ENCODE measurements around the gene PCCA. TPM values are rescaled to one million over a fixed set of nuclear protein-coding genes. Genes with fewer than 3 reads are reported as not detected.

Gene PCCA
- total RNA-seq, 1 donor from 2014 or later = 15.7 TPM

GRCh38 chr13:100396776-100397175 is 307.9 kb downstream of the PCCA start:
- intact Hi-C loops (cut with micrococcal nuclease) = no loop called here

- intact Hi-C loops (cut with micrococcal nuclease) = no loop called here
These were observed 308.7 kb downstream of the PCCA start for GRCh38 chr13:100397627-100398026.

GRCh38 chr13:100398360-100398759 is 309.5 kb downstream of the PCCA start:
- intact Hi-C loops (cut with micrococcal nuclease) = no loop called here

- intact Hi-C loops (cut with micrococcal nuclease) = no loop called here
These were observed 310.6 kb downstream of the PCCA start for GRCh38 chr13:100399455-100399854.

GRCh38 chr13:100403675-100404074 is 314.8 kb downstream of the PCCA start:
- intact Hi-C loops (cut with micrococcal nuclease) = no loop called here

- intact Hi-C loops (cut with micrococcal nuclease) = loop anchor here (5.0 kb wide), 1 partner anchor 432 kb away; no protein-coding TSS in a partner anchor
These were observed 320.2 kb downstream of the PCCA start for GRCh38 chr13:100409132-100409531.

- intact Hi-C loops (cut with micrococcal nuclease) = no loop called here
These were observed 334.5 kb downstream of the PCCA start for GRCh38 chr13:100423375-100423774.

GRCh38 chr13:100428986-100429385 is 340.1 kb downstream of the PCCA start:
- intact Hi-C loops (cut with micrococcal nuclease) = no loop called here

- intact Hi-C loops (cut with micrococcal nuclease) = loop anchor here (1.0 to 2.0 kb wide), 2 partner anchors 38 to 776 kb away; no protein-coding TSS in a partner anchor
These were observed 343.7 kb downstream of the PCCA start for GRCh38 chr13:100432611-100433010.

GRCh38 chr13:100433475-100433874 is 344.6 kb downstream of the PCCA start:
- intact Hi-C loops (cut with micrococcal nuclease) = loop anchor here (1.0 to 2.0 kb wide), 2 partner anchors 39 to 777 kb away; no protein-coding TSS in a partner anchor

GRCh38 chr13:100434010-100434763 is 345.3 kb downstream of the PCCA start:
- intact Hi-C loops (cut with micrococcal nuclease) = loop anchor here (2.0 kb wide), 1 partner anchor 73 kb away; no protein-coding TSS in a partner anchor

- intact Hi-C loops (cut with micrococcal nuclease) = no loop called here
These were observed 347.2 kb downstream of the PCCA start for GRCh38 chr13:100436099-100436498.

GRCh38 chr13:100438059-100438788 is 349.3 kb downstream of the PCCA start:
- intact Hi-C loops (cut with micrococcal nuclease) = no loop called here

GRCh38 chr13:100439247-100439970 is 350.5 kb downstream of the PCCA start:
- intact Hi-C loops (cut with micrococcal nuclease) = no loop called here

GRCh38 chr13:100440751-100441425 is 352.0 kb downstream of the PCCA start:
- intact Hi-C loops (cut with micrococcal nuclease) = no loop called here

- intact Hi-C loops (cut with micrococcal nuclease) = loop anchor here (1.0 kb wide), 1 partner anchor 72 kb away; no protein-coding TSS in a partner anchor
These were observed 353.4 kb downstream of the PCCA start for GRCh38 chr13:100442095-100442832.

- intact Hi-C loops (cut with micrococcal nuclease) = no loop called here
These were observed 354.5 kb downstream of the PCCA start for GRCh38 chr13:100443278-100443997.

GRCh38 chr13:100443998-100444328 is 355.1 kb downstream of the PCCA start:
- intact Hi-C loops (cut with micrococcal nuclease) = no loop called here

GRCh38 chr13:100447831-100448230 is 358.9 kb downstream of the PCCA start:
- intact Hi-C loops (cut with micrococcal nuclease) = no loop called here

GRCh38 chr13:100451923-100452322 is 363.0 kb downstream of the PCCA start:
- intact Hi-C loops (cut with micrococcal nuclease) = no loop called here
